Measurements from ENCODE around the gene RASGEF1B.

Gene RASGEF1B

GRCh38 chr4:81471588-81472280 is at the start of gene RASGEF1B:
Gene RASGEF1B (minus strand): TSS chr4:81471907. CDS start chr4:81459508, 12,399 bp downstream.
- peak; percentile 66 to 90 for DNase-seq

DNA sequence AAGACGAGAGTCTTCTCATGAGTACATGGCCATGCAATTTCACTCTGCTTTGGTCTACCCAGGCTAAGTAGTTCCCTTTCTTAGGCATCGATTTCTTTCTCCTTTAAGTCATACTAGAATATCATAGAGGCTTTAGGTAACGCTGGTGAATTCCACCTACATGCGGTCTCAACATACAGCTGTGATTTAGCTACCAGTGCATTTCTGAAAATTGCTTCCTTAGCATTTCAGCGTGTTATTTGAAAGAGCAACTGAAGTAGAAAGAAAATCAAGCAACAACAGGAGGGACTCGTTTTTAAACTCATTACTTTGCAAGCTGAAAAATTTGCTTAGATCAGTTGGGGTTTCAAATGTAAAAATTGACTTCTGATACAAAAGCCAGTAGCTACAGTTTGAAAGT is 48.1 kb upstream of the RASGEF1B start:
- no peak for DNase-seq

DNA sequence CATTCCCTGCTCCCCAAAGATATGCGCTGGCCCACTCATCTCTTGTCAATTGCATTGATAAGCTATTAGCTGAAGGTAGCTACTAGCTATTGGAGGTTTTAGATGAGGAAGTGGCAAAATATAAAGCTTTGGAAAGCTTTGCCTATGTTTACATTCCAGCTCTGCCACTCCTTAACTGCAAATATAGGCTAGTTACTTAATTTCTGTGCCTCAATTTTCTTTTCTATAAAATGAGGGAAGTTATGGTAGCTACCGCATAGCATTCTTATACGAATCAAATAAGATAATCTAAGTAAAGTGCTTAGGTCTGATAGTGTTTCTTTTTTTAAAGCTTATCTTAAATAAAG is 47.7 kb upstream of the RASGEF1B start:
- no peak for DNase-seq

DNA sequence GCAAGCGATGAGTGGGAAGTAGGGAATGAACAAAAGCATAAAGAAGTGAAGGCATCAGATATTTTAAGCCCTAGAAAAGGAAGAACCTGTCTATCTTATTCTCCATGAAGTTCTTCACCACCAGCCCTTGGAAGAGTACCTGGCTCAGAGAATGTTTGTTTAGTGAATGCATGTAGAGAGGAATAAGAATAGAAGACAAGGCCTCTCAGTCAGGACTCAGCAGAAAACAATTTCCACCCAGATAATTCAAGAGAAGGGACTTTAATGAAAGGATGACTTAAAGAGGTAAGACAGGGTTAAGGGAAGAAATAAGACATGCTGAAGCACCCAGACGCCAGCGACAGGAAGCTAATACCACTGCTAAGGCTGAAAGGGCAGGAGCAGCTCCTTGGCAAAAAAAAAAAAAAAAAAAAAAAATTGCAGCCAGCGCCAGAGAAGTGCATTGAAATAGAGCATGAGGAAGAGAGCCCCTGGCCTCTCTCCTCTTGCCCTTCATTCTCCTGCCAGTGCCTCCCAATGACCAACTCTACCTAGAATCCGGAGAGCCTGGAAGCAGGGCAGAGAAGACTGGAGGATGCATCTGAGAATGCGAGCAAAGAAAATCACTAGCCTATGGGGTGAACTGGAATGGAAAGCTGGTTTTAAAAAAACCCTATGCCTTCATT is 47.2 kb upstream of the RASGEF1B start:
- no peak for DNase-seq

GRCh38 chr4:81516241-81516640 is 44.5 kb upstream of the RASGEF1B start:
- no peak for DNase-seq

- DNase-seq: no peak
These were observed 41.2 kb upstream of the RASGEF1B start for GRCh38 chr4:81512757-81513501.

- DNase-seq: no peak
These were observed 40.5 kb upstream of the RASGEF1B start for GRCh38 chr4:81512001-81512756.

- no peak for DNase-seq
These were observed 39.0 kb upstream of the RASGEF1B start for GRCh38 chr4:81510643-81511178.

DNA sequence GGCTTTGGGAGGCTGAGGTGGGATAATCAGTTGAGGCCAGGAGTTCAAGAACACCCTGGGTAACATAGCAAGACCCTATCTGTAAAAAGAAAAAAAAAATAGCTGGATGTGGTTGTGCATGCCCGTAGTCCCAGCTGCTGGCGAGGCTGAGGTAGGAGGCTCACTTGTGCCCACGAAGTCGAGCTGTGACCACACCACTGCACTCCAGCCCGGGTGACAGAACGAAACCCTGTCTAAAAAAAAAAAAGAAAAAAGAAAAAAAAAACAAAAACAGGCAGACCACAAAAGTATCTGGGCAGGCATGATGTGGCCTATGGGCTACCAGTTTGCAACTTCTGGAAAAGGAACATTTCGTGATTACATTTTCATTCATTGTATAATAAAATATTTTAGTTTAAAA is 38.1 kb upstream of the RASGEF1B start:
- no peak for DNase-seq

GRCh38 chr4:81509191-81509590 is 37.5 kb upstream of the RASGEF1B start:
- DNase-seq: no peak

- no peak for DNase-seq
These were observed 36.9 kb upstream of the RASGEF1B start for GRCh38 chr4:81508411-81509185.

DNA sequence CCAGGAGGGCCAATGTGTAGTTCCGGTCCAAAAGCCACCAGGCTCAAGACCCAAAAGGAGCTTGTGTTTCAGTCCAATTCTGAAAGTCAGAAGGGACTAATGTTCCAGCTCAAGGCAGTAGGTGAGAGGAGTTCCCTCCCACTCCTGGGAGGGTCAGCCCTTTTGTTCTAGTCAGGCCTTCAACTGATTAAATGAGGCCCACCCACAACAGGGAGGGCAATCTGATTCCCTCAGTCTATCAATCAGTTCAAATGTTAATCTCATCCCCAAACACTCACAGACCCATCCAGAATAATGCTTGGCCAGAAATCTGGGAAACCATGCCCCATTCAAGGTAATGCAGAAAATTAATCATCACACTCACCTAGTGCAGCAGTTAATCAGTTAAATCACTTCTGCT is 35.8 kb upstream of the RASGEF1B start:
- DNase-seq: no peak

- DNase-seq: no peak
These were observed 35.0 kb upstream of the RASGEF1B start for GRCh38 chr4:81506731-81507130.

DNA sequence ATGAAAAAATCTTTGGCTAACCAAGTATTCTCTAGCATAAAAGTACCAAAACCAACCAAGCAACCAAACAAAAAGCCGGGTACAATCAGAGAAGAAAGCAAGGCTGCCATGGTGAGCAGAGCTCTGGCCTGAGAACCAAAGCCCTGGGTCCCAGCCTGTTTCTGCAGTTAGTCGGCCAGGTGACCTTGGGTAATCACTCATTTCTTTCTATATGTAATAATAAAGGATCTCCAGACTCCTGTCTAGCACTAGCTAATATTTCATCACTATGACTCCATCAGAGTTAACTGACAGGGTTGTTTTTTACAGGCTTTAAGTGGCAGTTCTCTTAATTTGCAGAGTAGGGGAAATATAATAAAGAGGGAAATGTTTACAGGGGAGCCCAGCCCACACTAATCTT is 34.0 kb upstream of the RASGEF1B start:
- DNase-seq: no peak

- DNase-seq: no peak
These were observed 33.4 kb upstream of the RASGEF1B start for GRCh38 chr4:81505004-81505598.

DNA sequence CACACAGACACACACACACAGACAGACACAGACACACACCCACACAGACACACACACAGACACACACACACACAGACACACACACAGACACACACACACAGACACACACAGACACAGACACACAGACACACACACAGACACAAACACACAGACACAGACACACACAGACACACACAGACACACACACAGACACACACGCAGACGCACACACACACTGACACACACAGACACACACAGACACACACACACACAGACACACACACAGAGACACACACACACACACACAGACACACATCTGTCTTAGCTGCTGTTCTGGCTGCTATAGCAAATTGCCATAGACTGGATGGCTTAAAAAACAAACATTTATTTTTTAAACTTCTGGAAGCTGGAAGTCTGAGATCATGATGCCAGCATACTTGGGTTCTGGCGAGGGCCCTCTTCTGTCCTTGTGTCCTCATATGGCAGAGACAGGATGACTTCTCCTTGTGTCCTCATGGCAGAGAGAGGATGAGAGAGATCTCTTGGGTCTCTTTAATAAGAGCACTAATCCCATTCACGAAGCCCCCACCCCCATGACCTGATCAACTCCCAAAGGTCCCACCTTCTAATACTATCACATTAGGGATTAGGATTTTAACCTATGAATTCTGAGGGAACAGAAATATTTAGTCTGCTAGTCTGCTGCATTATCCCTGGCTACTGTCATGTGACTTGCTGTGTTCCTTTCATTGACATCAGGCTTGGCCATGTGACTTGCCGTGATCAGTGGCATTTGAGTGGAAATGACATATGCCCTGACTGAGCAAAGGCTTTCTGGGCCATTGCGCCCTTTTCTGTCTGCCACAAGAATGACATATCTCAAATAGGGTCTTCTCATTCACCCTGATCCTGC is 32.7 kb upstream of the RASGEF1B start:
- no peak for DNase-seq

- no peak for DNase-seq
These were observed 31.9 kb upstream of the RASGEF1B start for GRCh38 chr4:81503586-81503985.

- no peak for DNase-seq
These were observed 30.9 kb upstream of the RASGEF1B start for GRCh38 chr4:81502564-81502963.

DNA sequence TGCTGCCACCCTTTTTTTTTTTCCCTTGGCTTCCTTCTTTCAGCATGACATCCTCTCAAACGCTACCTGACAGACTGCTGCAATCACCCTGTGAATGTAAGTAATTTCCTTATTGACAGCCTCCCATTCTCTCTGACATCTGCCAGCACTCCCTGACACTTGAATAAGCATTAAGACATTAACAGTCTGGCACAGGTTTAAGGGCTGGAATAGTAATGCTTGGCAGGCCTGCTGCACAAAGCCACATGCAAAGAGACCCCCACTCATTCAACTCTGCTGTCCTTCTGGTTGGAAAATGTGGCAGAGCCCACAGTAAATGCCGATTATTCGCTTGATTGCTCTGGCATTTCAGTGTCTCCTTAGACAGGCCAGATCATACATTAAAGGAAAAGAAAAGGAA is 28.1 kb upstream of the RASGEF1B start:
- peak; percentile 7 to 23 for DNase-seq

GRCh38 chr4:81498551-81499099 is 26.9 kb upstream of the RASGEF1B start:
- DNase-seq: no peak

Data from NCI-H2081 (cell line).